ENCODE data around the gene LY6G5C.

LY6G5C gene

GRCh38 chr6:31689249-31690110 is 8.6 kb upstream of the LY6G5C start:
- peak in 1 of 2 donors; percentile 22 for DNase-seq

GRCh38 chr6:31687860-31688693 is 7.2 kb upstream of the LY6G5C start:
- no peak for DNase-seq

GRCh38 chr6:31687321-31687720 is 6.5 kb upstream of the LY6G5C start:
- DNase-seq = no peak

GRCh38 chr6:31686483-31686882 is 5.6 kb upstream of the LY6G5C start:
- no peak for DNase-seq

GRCh38 chr6:31683591-31683990 is 2.7 kb upstream of the LY6G5C start:
- no peak for DNase-seq

GRCh38 chr6:31681135-31681671 is 336 bp upstream of the LY6G5C start:
- peak; percentile 54 to 63 for DNase-seq

GRCh38 chr6:31677955-31678354 is 2.9 kb downstream of the LY6G5C start:
- no peak for DNase-seq

- no peak for DNase-seq
Observed at GRCh38 chr6:31676904-31677303, 4.0 kb downstream of the LY6G5C start.

GRCh38 chr6:31676322-31676903 is 4.5 kb downstream of the LY6G5C start:
- DNase-seq = no peak

- DNase-seq = no peak
Observed at GRCh38 chr6:31669676-31670075, 11.2 kb downstream of the LY6G5C start, which contains the start of gene LY6G5B. TSS of gene LY6G5B (plus strand) at chr6:31669976. CDS start at chr6:31670951, 975 bp downstream.

GRCh38 chr6:31666337-31666965 is 14.4 kb downstream of the LY6G5C start:
- no peak for DNase-seq

GRCh38 chr6:31665501-31666336 is 15.1 kb downstream of the LY6G5C start, which contains the start of gene CSNK2B:
TSS of gene CSNK2B (plus strand) at chr6:31666080. CDS start at chr6:31666832, 752 bp downstream.
- peak; percentile 97 to 98 for DNase-seq

GRCh38 chr6:31664790-31665500 is 15.9 kb downstream of the LY6G5C start, which contains the start of gene GPANK1:
TSS of gene GPANK1 (minus strand) at chr6:31664997. CDS start at chr6:31664478, 519 bp downstream.
- peak; percentile 90 to 91 for DNase-seq

GRCh38 chr6:31663961-31664789 is 16.7 kb downstream of the LY6G5C start:
- no peak for DNase-seq

- no peak for DNase-seq
Observed at GRCh38 chr6:31663126-31663960, 17.5 kb downstream of the LY6G5C start.

- no peak for DNase-seq
Observed at GRCh38 chr6:31662124-31662723, 18.6 kb downstream of the LY6G5C start.

- no peak for DNase-seq
Observed at GRCh38 chr6:31661262-31662123, 19.4 kb downstream of the LY6G5C start.

Measured in stimulated activated CD4-positive, alpha-beta T cell treated with anti-CD3 and anti-CD28 coated beads, Interleukin-2, amount 100 ng/mL, for 24 hours (primary cell).